Iris pigment epithelial cell (primary cell): ENCODE measurements around the gene DOK7.

Experiments used
- DNase-seq: peaks from one replicate; pipeline ENCODE4 v3.0.0-alpha.2; 2011; ENCODE audit warnings: low read depth

Gene DOK7

GRCh38 chr4:3427706-3428446 lies 35.2 kb upstream of the DOK7 start:
- DNase-seq, result no peak

GRCh38 chr4:3429651-3430050 lies 33.5 kb upstream of the DOK7 start:
- DNase-seq, result no peak

GRCh38 chr4:3430524-3430923 lies 32.6 kb upstream of the DOK7 start:
- no peak for DNase-seq

- no peak for DNase-seq
These were observed 31.6 kb upstream of the DOK7 start for GRCh38 chr4:3431446-3431993.

- DNase-seq, result no peak
These were observed 30.7 kb upstream of the DOK7 start for GRCh38 chr4:3432381-3432790.

- no peak for DNase-seq
These were observed 29.8 kb upstream of the DOK7 start for GRCh38 chr4:3433138-3433869.

GRCh38 chr4:3434881-3435685 lies 28.0 kb upstream of the DOK7 start:
- DNase-seq, result no peak

- DNase-seq, result no peak
These were observed 27.5 kb upstream of the DOK7 start for GRCh38 chr4:3435686-3435956.

GRCh38 chr4:3436048-3436797 lies 26.9 kb upstream of the DOK7 start:
- DNase-seq, result no peak

- DNase-seq, result peak; percentile 41
These were observed 26.1 kb upstream of the DOK7 start for GRCh38 chr4:3436798-3437581.

- DNase-seq, result no peak
These were observed 25.5 kb upstream of the DOK7 start for GRCh38 chr4:3437582-3437936.

GRCh38 chr4:3437998-3438846 lies 24.9 kb upstream of the DOK7 start:
- no peak for DNase-seq

- DNase-seq, result no peak
These were observed 24.3 kb upstream of the DOK7 start for GRCh38 chr4:3438847-3439180.

GRCh38 chr4:3439391-3439790 lies 23.7 kb upstream of the DOK7 start:
- DNase-seq, result no peak

- no peak for DNase-seq
These were observed 23.1 kb upstream of the DOK7 start for GRCh38 chr4:3440011-3440410.

GRCh38 chr4:3440979-3441500 lies 22.1 kb upstream of the DOK7 start:
- DNase-seq, result peak; percentile 15

- DNase-seq, result no peak
These were observed 21.3 kb upstream of the DOK7 start, which contains the start of gene HGFAC for GRCh38 chr4:3441501-3442459. HGFAC (plus strand) TSS chr4:3441968; CDS start chr4:3442002, 34 bp downstream.

- DNase-seq, result no peak
These were observed 20.6 kb upstream of the DOK7 start for GRCh38 chr4:3442460-3442958.
